Activated CD8-positive, alpha-beta T cell treated with anti-CD3 and anti-CD28 coated beads for 36 hours (primary cell): Measurements from ENCODE around the gene HEBP2. TPM values are rescaled to one million over a fixed set of nuclear protein-coding genes. Genes with fewer than 3 reads are reported as not detected.

Experiments
- ATAC-seq: fragments of 200-7000 bp; cut with Tn5 transposase; one replicate; pipeline ENCODE4 v1.10.0; 2021; ENCODE audit warnings: mild to moderate bottlenecking, moderate library complexity
- CTCF ChIA-PET: fragments of 350-600 bp; sonication (Branson Sonifier 250); formaldehyde crosslinking; loops from one replicate; lab custom pipeline; 2021; ENCODE audit warnings: antibody characterized with exemption; lab: Charles Lee
- POLR2A ChIA-PET: fragments of 350-600 bp; sonication (Branson Sonifier 250); formaldehyde crosslinking; loops from one replicate; lab custom pipeline; 2021; ENCODE audit warnings: antibody characterized with exemption; lab: Charles Lee
- DNase-seq: peaks from one replicate; pipeline ENCODE4 v3.0.0-alpha.2; 2020
- H3K27ac Mint-ChIP-seq: one replicate; pipeline ENCODE4 v1.8.0; 2021; ENCODE audit warnings: mild to moderate bottlenecking, mixed read lengths
- H3K27me3 Mint-ChIP-seq: one replicate; pipeline ENCODE4 v1.8.0; 2021; ENCODE audit warnings: mixed read lengths
- H3K36me3 Mint-ChIP-seq: one replicate; pipeline ENCODE4 v1.8.0; 2021; ENCODE audit warnings: low read depth, mixed read lengths
- H3K4me1 Mint-ChIP-seq: one replicate; pipeline ENCODE4 v1.8.0; 2021; ENCODE audit warnings: low read depth, mixed read lengths
- H3K4me3 Mint-ChIP-seq: one replicate; pipeline ENCODE4 v1.8.0; 2021; ENCODE audit warnings: mild to moderate bottlenecking, moderate library complexity, mixed read lengths
- H3K9me3 Mint-ChIP-seq: one replicate; pipeline ENCODE4 v1.8.0; 2021; ENCODE audit warnings: mixed read lengths
- intact Hi-C: fragments of 100-400 bp; cut with micrococcal nuclease; formaldehyde crosslinking; loops from one replicate; pipeline ENCODE4 v1.10.0; 2022
- total RNA-seq, 2 experiments: library from RNA; stranded (reverse); gene quantifications; one replicate each; pipeline ENCODE4 v1.2.3, GENCODE V29; 2021
- TF ChIP-seq, protein P1 (sequence below): fragments of 200-600 bp; IDR thresholded peaks from one replicate; pipeline ENCODE4 v1.8.0; 2022; ENCODE audit warnings: antibody characterized with exemption, mild to moderate bottlenecking

Gene HEBP2
- total RNA-seq, 2 experiments from 2014 or later: 28.2 to 28.7 TPM

DNA sequence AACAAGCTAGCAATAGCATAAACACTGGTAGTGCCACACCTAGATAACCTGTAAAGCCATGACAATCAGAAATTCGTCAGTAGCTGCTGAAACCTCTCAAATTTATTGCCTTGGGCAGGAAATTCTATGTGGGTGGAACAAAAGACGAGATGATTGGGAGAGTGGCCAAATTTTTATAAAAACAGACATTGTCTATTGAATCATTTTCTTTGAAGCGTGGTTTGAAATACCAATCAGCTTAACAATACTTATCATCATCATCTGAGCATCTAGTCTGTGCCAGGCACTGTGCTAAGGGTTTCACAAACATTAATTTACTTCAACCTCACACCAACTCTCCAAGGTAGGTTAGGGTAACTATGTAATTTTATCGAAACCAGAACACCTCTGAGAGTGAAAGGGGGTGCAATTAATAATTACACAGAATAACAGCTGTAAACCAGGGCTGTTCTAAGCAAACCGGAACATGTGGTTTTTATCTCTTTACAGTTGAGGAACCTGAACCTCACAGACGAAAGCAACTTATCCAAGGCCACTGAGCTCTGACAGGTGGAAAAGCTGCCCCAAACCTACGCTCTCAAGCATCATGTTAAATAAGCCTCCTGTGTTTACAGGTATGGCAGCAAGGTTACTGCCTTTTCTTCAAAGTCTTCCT lies 51.9 kb downstream of the HEBP2 start:
- intact Hi-C loops: no loop called here
- peak overlapping the region; percentile 32 for H3K4me3 Mint-ChIP-seq
- no peaks in the 10 kb centered on the region for H3K9me3 Mint-ChIP-seq
- TF ChIP-seq, protein P1, sequence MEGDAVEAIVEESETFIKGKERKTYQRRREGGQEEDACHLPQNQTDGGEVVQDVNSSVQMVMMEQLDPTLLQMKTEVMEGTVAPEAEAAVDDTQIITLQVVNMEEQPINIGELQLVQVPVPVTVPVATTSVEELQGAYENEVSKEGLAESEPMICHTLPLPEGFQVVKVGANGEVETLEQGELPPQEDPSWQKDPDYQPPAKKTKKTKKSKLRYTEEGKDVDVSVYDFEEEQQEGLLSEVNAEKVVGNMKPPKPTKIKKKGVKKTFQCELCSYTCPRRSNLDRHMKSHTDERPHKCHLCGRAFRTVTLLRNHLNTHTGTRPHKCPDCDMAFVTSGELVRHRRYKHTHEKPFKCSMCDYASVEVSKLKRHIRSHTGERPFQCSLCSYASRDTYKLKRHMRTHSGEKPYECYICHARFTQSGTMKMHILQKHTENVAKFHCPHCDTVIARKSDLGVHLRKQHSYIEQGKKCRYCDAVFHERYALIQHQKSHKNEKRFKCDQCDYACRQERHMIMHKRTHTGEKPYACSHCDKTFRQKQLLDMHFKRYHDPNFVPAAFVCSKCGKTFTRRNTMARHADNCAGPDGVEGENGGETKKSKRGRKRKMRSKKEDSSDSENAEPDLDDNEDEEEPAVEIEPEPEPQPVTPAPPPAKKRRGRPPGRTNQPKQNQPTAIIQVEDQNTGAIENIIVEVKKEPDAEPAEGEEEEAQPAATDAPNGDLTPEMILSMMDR: no peak
- ATAC-seq (peak; percentile 65), DNase-seq (peak; percentile 49)
- H3K27me3 Mint-ChIP-seq: no peaks in the 10 kb centered on the region
- peak overlapping the region; percentile 82 for H3K27ac Mint-ChIP-seq
- no peaks in the 10 kb centered on the region for H3K36me3 Mint-ChIP-seq
- ChIA-PET POLR2A (interaction anchor here (0.9 kb wide), 2 partner anchors 10 to 41 kb away, joined by 3 to 7 read pairs; no protein-coding TSS in a partner anchor), CTCF (interaction anchor here (0.7 to 1.7 kb wide), 8 partner anchors 12 to 340 kb away, joined by 3 to 13 read pairs (median 4); no protein-coding TSS in a partner anchor)
- peaks cover 23% of the 10 kb centered on the region for H3K4me1 Mint-ChIP-seq

DNA sequence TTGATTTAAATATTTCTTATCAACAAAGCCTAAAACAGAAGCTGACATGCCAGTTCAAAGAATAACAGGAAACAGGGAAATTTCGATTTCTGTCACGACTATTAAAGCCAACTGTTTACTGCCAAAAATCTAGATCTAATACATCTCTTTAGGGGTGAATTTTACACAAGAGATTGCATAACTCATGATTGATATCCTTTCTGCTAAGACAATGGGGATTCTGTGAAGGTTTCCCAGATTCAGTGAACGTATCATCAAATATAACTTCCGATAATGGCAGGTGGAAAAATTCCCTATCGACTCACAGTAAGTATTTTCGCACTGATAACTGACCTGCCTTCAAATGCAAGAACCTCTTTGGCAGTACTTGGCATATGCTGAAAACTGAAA lies 52.4 kb downstream of the HEBP2 start:
- Mint-ChIP-seq H3K27me3 (no peaks in the 10 kb centered on the region), H3K4me1 (peaks cover 23% of the 10 kb centered on the region), H3K36me3 (no peaks in the 10 kb centered on the region), H3K27ac (peak overlapping the region; percentile 82), H3K4me3 (peak overlapping the region; percentile 32), H3K9me3 (no peaks in the 10 kb centered on the region)
- CTCF ChIA-PET: interaction anchor here (0.7 to 1.7 kb wide), 6 partner anchors 12 to 340 kb away, joined by 3 to 12 read pairs (median 4); no protein-coding TSS in a partner anchor
- no peak for DNase-seq
- TF ChIP-seq, protein P1: no peak
- intact Hi-C loops: no loop called here
- POLR2A ChIA-PET: no interaction called here
- no peak for ATAC-seq

DNA sequence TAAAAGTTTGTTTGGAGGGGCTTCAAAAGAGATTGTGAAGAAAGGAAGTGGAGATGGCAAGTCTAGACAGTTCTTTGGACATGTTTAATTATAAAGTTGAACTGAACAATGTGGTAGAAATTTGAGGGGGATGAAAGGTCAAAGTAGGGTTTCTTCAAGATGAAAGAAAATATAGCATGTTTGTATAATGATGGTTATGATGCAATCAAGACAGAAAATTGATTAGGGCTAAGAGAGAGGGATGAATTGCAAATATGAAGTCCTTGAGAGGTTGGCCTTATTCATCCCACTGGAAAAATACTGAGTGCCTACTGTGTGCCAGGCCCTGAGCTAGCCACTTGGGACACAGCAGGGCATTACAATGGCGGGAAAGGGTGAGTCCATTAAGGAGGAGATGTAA lies 57.6 kb downstream of the HEBP2 start:
- no peak overlapping the region for H3K4me3 Mint-ChIP-seq
- intact Hi-C loops: no loop called here
- H3K36me3 Mint-ChIP-seq: no peaks in the 10 kb centered on the region
- no peak for DNase-seq
- CTCF ChIA-PET: no interaction called here
- H3K4me1 Mint-ChIP-seq: peaks cover 3% of the 10 kb centered on the region
- POLR2A ChIA-PET: interaction anchor here (1.0 kb wide), 1 partner anchor 46 kb away, joined by 3 read pairs; no protein-coding TSS in a partner anchor
- ATAC-seq: no peak
- H3K27ac Mint-ChIP-seq: no peak overlapping the region
- TF ChIP-seq, protein P1: no peak
- no peaks in the 10 kb centered on the region for H3K27me3 Mint-ChIP-seq
- H3K9me3 Mint-ChIP-seq: no peaks in the 10 kb centered on the region

DNA sequence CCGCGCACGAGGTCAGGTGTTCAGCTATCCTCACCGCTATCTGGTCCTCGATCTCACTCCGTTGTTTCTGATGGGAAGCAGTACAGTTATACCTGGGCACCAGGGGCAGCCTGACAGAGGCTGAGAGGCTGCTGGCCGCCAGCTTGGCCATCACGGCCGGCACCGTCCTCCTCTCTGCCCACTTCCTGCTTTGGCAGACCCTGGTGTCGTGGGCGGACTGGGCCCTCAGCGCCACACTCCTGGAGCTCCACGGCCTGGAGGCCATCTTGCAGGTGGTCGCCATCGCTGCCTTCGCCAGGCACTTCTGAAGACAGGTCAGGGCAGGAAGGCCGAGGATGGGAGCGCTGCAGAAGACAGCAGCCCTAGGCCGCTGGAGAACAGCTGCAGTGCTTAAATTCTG lies 60.1 kb downstream of the HEBP2 start:
- no peak overlapping the region for H3K27ac Mint-ChIP-seq
- H3K4me1 Mint-ChIP-seq: no peaks in the 10 kb centered on the region
- no peak overlapping the region for H3K4me3 Mint-ChIP-seq
- TF ChIP-seq, protein P1: no peak
- no peaks in the 10 kb centered on the region for H3K36me3 Mint-ChIP-seq
- DNase-seq (no peak), ATAC-seq (no peak)
- H3K27me3 Mint-ChIP-seq: no peaks in the 10 kb centered on the region
- POLR2A ChIA-PET: no interaction called here
- CTCF ChIA-PET: interaction anchor here (1.5 kb wide), 1 partner anchor 176 kb away, joined by 3 read pairs; no protein-coding TSS in a partner anchor
- intact Hi-C loops: no loop called here
- H3K9me3 Mint-ChIP-seq: no peaks in the 10 kb centered on the region

DNA sequence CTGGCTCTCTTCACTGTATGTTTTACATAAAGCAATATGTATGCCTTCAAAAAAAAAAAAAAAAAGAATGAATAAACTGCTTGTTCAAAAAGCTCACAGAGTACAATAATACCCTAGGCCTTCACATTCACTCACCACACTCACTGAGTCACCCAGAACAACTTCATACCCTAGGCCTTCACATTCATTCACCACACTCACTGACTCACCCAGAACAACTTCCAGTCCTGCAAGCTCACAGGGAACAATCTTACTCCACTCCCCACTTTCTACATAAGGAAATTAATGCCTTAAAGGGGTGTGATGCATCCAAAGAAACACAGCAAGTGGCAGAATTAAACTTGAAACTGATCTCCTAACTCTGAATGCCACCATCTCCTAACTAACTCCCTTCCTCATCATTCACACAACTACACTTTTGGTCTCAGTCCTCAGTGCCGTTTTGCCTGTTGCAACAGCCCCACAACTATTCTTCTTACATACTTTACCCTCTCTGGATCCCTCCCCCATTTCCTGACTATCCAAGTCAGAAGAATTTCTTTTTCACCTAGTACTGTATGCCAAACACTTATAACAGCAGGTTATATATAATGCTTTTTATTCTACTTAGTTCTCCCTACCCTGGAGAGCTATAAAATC lies 61.1 kb downstream of the HEBP2 start:
- ATAC-seq (peak; percentile 80), DNase-seq (peak; percentile 2)
- H3K36me3 Mint-ChIP-seq: no peaks in the 10 kb centered on the region
- TF ChIP-seq, protein P1: no peak
- H3K27me3 Mint-ChIP-seq: peaks cover 3% of the 10 kb centered on the region
- intact Hi-C loops: no loop called here
- CTCF ChIA-PET: interaction anchor here (1.5 kb wide), 1 partner anchor 177 kb away, joined by 3 read pairs; no protein-coding TSS in a partner anchor
- H3K4me1 Mint-ChIP-seq: no peaks in the 10 kb centered on the region
- no peak overlapping the region for H3K4me3 Mint-ChIP-seq
- no peak overlapping the region for H3K27ac Mint-ChIP-seq
- POLR2A ChIA-PET: interaction anchor here (0.6 kb wide), 1 partner anchor 20 kb away, joined by 3 read pairs; no protein-coding TSS in a partner anchor
- no peaks in the 10 kb centered on the region for H3K9me3 Mint-ChIP-seq
